ENCODE data around the gene KIAA1217.

The KIAA1217 gene

GRCh38 chr10:24208661-24209431 lies at the start of gene KIAA1217:
KIAA1217 (plus strand) TSS chr10:24209138; CDS start chr10:24209194, 56 bp downstream.
- Histone ChIP-seq H3K9ac (ENCODE audit: low read length in 5 of 5) (peak within 1 kb of the TSS; percentile 27 to 84 (median 69)), H3K9me3 (ENCODE audit: control insufficient read depth in 5 of 5, low read length in 5 of 5) (no peaks in the 10 kb centered on the region), H3K4me3 (ENCODE audit: low read depth in 1 of 5, low read length in 5 of 5) (peak within 1 kb of the TSS; percentile 58 to 86 (median 76)), H3K36me3 (ENCODE audit: control insufficient read depth in 5 of 5, insufficient read depth in 5 of 5, low read length in 5 of 5) (no peaks in the 10 kb centered on the region), H3K27me3 (ENCODE audit: control insufficient read depth in 5 of 5, insufficient read depth in 4 of 5, low read length in 5 of 5) (peaks cover 0 to 4% (median 0%) of the 10 kb centered on the region in 5 donors), H3K4me1 (ENCODE audit: control insufficient read depth in 5 of 5, insufficient read depth in 5 of 5, low read length in 5 of 5) (peaks cover 2 to 51% (median 27%) of the 10 kb centered on the region in 5 donors), H3K27ac (ENCODE audit: low read depth, low read length) (peak within 1 kb of the TSS; percentile 92)

- no peak overlapping the region for H3K27ac ChIP-seq (ENCODE audit: low read depth, low read length)
- H3K4me1 ChIP-seq (ENCODE audit: control insufficient read depth in 5 of 5, insufficient read depth in 5 of 5, low read length in 5 of 5) = peaks cover 0 to 12% (median 0%) of the 10 kb centered on the region in 5 donors
- no peaks in the 10 kb centered on the region for H3K36me3 ChIP-seq (ENCODE audit: control insufficient read depth in 5 of 5, insufficient read depth in 5 of 5, low read length in 5 of 5)
- no peak overlapping the region for H3K4me3 ChIP-seq (ENCODE audit: low read depth in 1 of 5, low read length in 5 of 5)
- no peak overlapping the region for H3K9ac ChIP-seq (ENCODE audit: low read length in 5 of 5)
- no peaks in the 10 kb centered on the region for H3K27me3 ChIP-seq (ENCODE audit: control insufficient read depth in 5 of 5, insufficient read depth in 4 of 5, low read length in 5 of 5)
- peaks cover 0 to 8% (median 5%) of the 10 kb centered on the region in 5 donors for H3K9me3 ChIP-seq (ENCODE audit: control insufficient read depth in 5 of 5, low read length in 5 of 5)
These were observed 46.5 kb upstream of the KIAA1217 start for GRCh38 chr10:24162206-24162985.

- no peak overlapping the region for H3K9ac ChIP-seq (ENCODE audit: low read length in 5 of 5)
- no peak overlapping the region for H3K4me3 ChIP-seq (ENCODE audit: low read depth in 1 of 5, low read length in 5 of 5)
- no peak overlapping the region for H3K27ac ChIP-seq (ENCODE audit: low read depth, low read length)
- H3K36me3 ChIP-seq (ENCODE audit: control insufficient read depth in 5 of 5, insufficient read depth in 5 of 5, low read length in 5 of 5) = no peaks in the 10 kb centered on the region
- no peaks in the 10 kb centered on the region for H3K27me3 ChIP-seq (ENCODE audit: control insufficient read depth in 5 of 5, insufficient read depth in 4 of 5, low read length in 5 of 5)
- peaks cover 0 to 3% (median 0%) of the 10 kb centered on the region in 5 donors for H3K9me3 ChIP-seq (ENCODE audit: control insufficient read depth in 5 of 5, low read length in 5 of 5)
- peaks cover 0 to 16% (median 0%) of the 10 kb centered on the region in 5 donors for H3K4me1 ChIP-seq (ENCODE audit: control insufficient read depth in 5 of 5, insufficient read depth in 5 of 5, low read length in 5 of 5)
These were observed 45.5 kb upstream of the KIAA1217 start for GRCh38 chr10:24163485-24163884.

- Histone ChIP-seq H3K4me3 (ENCODE audit: low read depth in 1 of 5, low read length in 5 of 5) (no peak overlapping the region), H3K36me3 (ENCODE audit: control insufficient read depth in 5 of 5, insufficient read depth in 5 of 5, low read length in 5 of 5) (no peaks in the 10 kb centered on the region), H3K9me3 (ENCODE audit: control insufficient read depth in 5 of 5, low read length in 5 of 5) (peaks cover 0 to 3% (median 0%) of the 10 kb centered on the region in 5 donors), H3K27me3 (ENCODE audit: control insufficient read depth in 5 of 5, insufficient read depth in 4 of 5, low read length in 5 of 5) (no peaks in the 10 kb centered on the region), H3K27ac (ENCODE audit: low read depth, low read length) (no peak overlapping the region), H3K4me1 (ENCODE audit: control insufficient read depth in 5 of 5, insufficient read depth in 5 of 5, low read length in 5 of 5) (peaks cover 0 to 24% (median 0%) of the 10 kb centered on the region in 5 donors), H3K9ac (ENCODE audit: low read length in 5 of 5) (no peak overlapping the region)
These were observed 40.4 kb upstream of the KIAA1217 start for GRCh38 chr10:24168258-24169170.

- Histone ChIP-seq H3K36me3 (ENCODE audit: control insufficient read depth in 5 of 5, insufficient read depth in 5 of 5, low read length in 5 of 5) (no peaks in the 10 kb centered on the region), H3K9ac (ENCODE audit: low read length in 5 of 5) (no peak overlapping the region), H3K9me3 (ENCODE audit: control insufficient read depth in 5 of 5, low read length in 5 of 5) (peaks cover 0 to 3% (median 0%) of the 10 kb centered on the region in 5 donors), H3K4me1 (ENCODE audit: control insufficient read depth in 5 of 5, insufficient read depth in 5 of 5, low read length in 5 of 5) (peaks cover 0 to 24% (median 0%) of the 10 kb centered on the region in 5 donors), H3K27me3 (ENCODE audit: control insufficient read depth in 5 of 5, insufficient read depth in 4 of 5, low read length in 5 of 5) (no peaks in the 10 kb centered on the region), H3K27ac (ENCODE audit: low read depth, low read length) (no peak overlapping the region), H3K4me3 (ENCODE audit: low read depth in 1 of 5, low read length in 5 of 5) (no peak overlapping the region)
These were observed 38.7 kb upstream of the KIAA1217 start for GRCh38 chr10:24170199-24170598.

GRCh38 chr10:24172909-24173308 lies 36.0 kb upstream of the KIAA1217 start:
- no peaks in the 10 kb centered on the region for H3K27me3 ChIP-seq (ENCODE audit: control insufficient read depth in 5 of 5, insufficient read depth in 4 of 5, low read length in 5 of 5)

GRCh38 chr10:24174014-24174413 lies 34.9 kb upstream of the KIAA1217 start:
- H3K9ac ChIP-seq (ENCODE audit: low read length in 5 of 5) = no peak overlapping the region
- H3K9me3 ChIP-seq (ENCODE audit: control insufficient read depth in 5 of 5, low read length in 5 of 5) = peaks cover 0 to 5% (median 3%) of the 10 kb centered on the region in 5 donors
- no peak overlapping the region for H3K27ac ChIP-seq (ENCODE audit: low read depth, low read length)
- no peaks in the 10 kb centered on the region for H3K36me3 ChIP-seq (ENCODE audit: control insufficient read depth in 5 of 5, insufficient read depth in 5 of 5, low read length in 5 of 5)
- peaks cover 0 to 3% (median 0%) of the 10 kb centered on the region in 5 donors for H3K4me1 ChIP-seq (ENCODE audit: control insufficient read depth in 5 of 5, insufficient read depth in 5 of 5, low read length in 5 of 5)
- H3K27me3 ChIP-seq (ENCODE audit: control insufficient read depth in 5 of 5, insufficient read depth in 4 of 5, low read length in 5 of 5) = no peaks in the 10 kb centered on the region
- no peak overlapping the region for H3K4me3 ChIP-seq (ENCODE audit: low read depth in 1 of 5, low read length in 5 of 5)

More at GRCh38 chr10:24172909-24173308, 36.0 kb upstream of the KIAA1217 start:
- Histone ChIP-seq H3K27ac (ENCODE audit: low read depth, low read length) (no peak overlapping the region), H3K36me3 (ENCODE audit: control insufficient read depth in 5 of 5, insufficient read depth in 5 of 5, low read length in 5 of 5) (no peaks in the 10 kb centered on the region), H3K4me3 (ENCODE audit: low read depth in 1 of 5, low read length in 5 of 5) (no peak overlapping the region), H3K4me1 (ENCODE audit: control insufficient read depth in 5 of 5, insufficient read depth in 5 of 5, low read length in 5 of 5) (peaks cover 0 to 12% (median 0%) of the 10 kb centered on the region in 5 donors), H3K9me3 (ENCODE audit: control insufficient read depth in 5 of 5, low read length in 5 of 5) (peaks cover 0 to 5% (median 0%) of the 10 kb centered on the region in 5 donors), H3K9ac (ENCODE audit: low read length in 5 of 5) (no peak overlapping the region)

- no peak overlapping the region for H3K9ac ChIP-seq (ENCODE audit: low read length in 5 of 5)
- H3K27me3 ChIP-seq (ENCODE audit: control insufficient read depth in 5 of 5, insufficient read depth in 4 of 5, low read length in 5 of 5) = no peaks in the 10 kb centered on the region
- no peak overlapping the region for H3K4me3 ChIP-seq (ENCODE audit: low read depth in 1 of 5, low read length in 5 of 5)
- H3K27ac ChIP-seq (ENCODE audit: low read depth, low read length) = no peak overlapping the region
- peaks cover 0 to 8% (median 5%) of the 10 kb centered on the region in 5 donors for H3K9me3 ChIP-seq (ENCODE audit: control insufficient read depth in 5 of 5, low read length in 5 of 5)
- H3K4me1 ChIP-seq (ENCODE audit: control insufficient read depth in 5 of 5, insufficient read depth in 5 of 5, low read length in 5 of 5) = no peaks in the 10 kb centered on the region
- H3K36me3 ChIP-seq (ENCODE audit: control insufficient read depth in 5 of 5, insufficient read depth in 5 of 5, low read length in 5 of 5) = no peaks in the 10 kb centered on the region
These were observed 32.3 kb upstream of the KIAA1217 start for GRCh38 chr10:24176658-24177057.

GRCh38 chr10:24177636-24178035 lies 31.3 kb upstream of the KIAA1217 start:
- Histone ChIP-seq H3K36me3 (ENCODE audit: control insufficient read depth in 5 of 5, insufficient read depth in 5 of 5, low read length in 5 of 5) (no peaks in the 10 kb centered on the region), H3K9me3 (ENCODE audit: control insufficient read depth in 5 of 5, low read length in 5 of 5) (peaks cover 0 to 8% (median 5%) of the 10 kb centered on the region in 5 donors), H3K4me1 (ENCODE audit: control insufficient read depth in 5 of 5, insufficient read depth in 5 of 5, low read length in 5 of 5) (no peaks in the 10 kb centered on the region), H3K4me3 (ENCODE audit: low read depth in 1 of 5, low read length in 5 of 5) (no peak overlapping the region), H3K27ac (ENCODE audit: low read depth, low read length) (no peak overlapping the region), H3K9ac (ENCODE audit: low read length in 5 of 5) (no peak overlapping the region), H3K27me3 (ENCODE audit: control insufficient read depth in 5 of 5, insufficient read depth in 4 of 5, low read length in 5 of 5) (no peaks in the 10 kb centered on the region)
